ENCODE results near the gene BRAF. TPM values are rescaled to one million over a fixed set of nuclear protein-coding genes. Genes with fewer than 3 reads are reported as not detected.

The BRAF gene
- total RNA-seq, 2 experiments from 2014 or later, result 49.9 to 57.8 TPM

DNA sequence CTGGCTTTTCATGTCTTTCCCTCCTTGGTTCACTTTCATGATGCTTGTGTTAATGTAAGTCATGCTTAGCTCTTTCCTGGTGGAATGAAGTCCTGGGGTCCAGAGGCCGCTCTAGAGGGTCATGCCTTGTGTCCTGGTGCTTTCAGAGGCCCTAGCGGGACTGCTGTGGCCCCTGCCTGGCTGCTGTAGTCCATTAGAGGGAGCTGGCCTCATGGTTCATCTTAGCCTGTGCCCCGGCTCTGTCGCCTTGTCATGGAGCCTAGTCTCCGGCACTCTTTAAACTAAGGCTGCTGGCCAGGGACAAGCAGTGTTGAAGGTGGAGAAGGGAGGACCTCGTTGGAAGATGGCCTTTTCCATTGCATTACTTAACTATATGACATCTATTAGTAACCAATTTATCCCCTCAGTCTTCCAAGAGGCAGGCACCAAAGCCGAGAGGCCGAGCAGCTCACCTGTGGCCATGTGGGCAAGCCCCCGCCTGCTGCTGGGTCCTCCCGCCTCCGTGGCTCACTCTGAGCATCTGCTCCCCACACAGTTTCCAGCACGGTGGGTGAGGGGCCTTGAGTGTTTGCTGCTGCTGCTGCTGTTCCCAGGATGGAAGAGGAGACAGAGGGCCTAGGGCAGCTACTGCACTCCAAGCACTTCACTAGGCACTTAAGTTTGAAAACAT is 233.2 kb downstream of the BRAF start:
- TF ChIP-seq, protein P1, sequence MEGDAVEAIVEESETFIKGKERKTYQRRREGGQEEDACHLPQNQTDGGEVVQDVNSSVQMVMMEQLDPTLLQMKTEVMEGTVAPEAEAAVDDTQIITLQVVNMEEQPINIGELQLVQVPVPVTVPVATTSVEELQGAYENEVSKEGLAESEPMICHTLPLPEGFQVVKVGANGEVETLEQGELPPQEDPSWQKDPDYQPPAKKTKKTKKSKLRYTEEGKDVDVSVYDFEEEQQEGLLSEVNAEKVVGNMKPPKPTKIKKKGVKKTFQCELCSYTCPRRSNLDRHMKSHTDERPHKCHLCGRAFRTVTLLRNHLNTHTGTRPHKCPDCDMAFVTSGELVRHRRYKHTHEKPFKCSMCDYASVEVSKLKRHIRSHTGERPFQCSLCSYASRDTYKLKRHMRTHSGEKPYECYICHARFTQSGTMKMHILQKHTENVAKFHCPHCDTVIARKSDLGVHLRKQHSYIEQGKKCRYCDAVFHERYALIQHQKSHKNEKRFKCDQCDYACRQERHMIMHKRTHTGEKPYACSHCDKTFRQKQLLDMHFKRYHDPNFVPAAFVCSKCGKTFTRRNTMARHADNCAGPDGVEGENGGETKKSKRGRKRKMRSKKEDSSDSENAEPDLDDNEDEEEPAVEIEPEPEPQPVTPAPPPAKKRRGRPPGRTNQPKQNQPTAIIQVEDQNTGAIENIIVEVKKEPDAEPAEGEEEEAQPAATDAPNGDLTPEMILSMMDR (IDR thresholded peaks at IDR 0.05), result no peak
- ChIA-PET CTCF (no interaction called here), POLR2A (no interaction called here)
- H3K4me1 Mint-ChIP-seq (ENCODE audit: low read depth), result peaks cover 9% of the 10 kb centered on the region
- ATAC-seq (ENCODE audit: poor library complexity) (no peak), DNase-seq (no peak)
- Histone ChIP-seq H3K4me3 (ENCODE audit: low read length) (no peak overlapping the region), H3K9me3 (ENCODE audit: control insufficient read depth in 1 of 2, insufficient read depth in 1 of 2, low read length in 2 of 2) (no peaks in the 10 kb centered on the region), H3K4me1 (ENCODE audit: insufficient read depth, low read length) (peaks cover 9% of the 10 kb centered on the region), H3K27ac (ENCODE audit: low read depth in 1 of 2, low read length in 2 of 2) (no peak overlapping the region), H3K36me3 (ENCODE audit: insufficient read depth, low read length) (peaks cover 45% of the 10 kb centered on the region), H3K27me3 (ENCODE audit: control insufficient read depth in 1 of 2, insufficient read depth in 2 of 2, low read length in 2 of 2) (no peaks in the 10 kb centered on the region)
- H3K9me3 Mint-ChIP-seq, result no peaks in the 10 kb centered on the region
- H3K36me3 Mint-ChIP-seq (ENCODE audit: low read depth), result peaks cover 53% of the 10 kb centered on the region
- no peak overlapping the region for H3K27ac Mint-ChIP-seq
- no peak overlapping the region for H3K4me3 Mint-ChIP-seq
- H3K27me3 Mint-ChIP-seq, result no peaks in the 10 kb centered on the region
- intact Hi-C loops (cut with DNase I, micrococcal nuclease), result loop anchor here in 1 of 2 experiments (10.0 kb wide), 2 partner anchors 517 to 1043 kb away; partner anchors contain the start of genes KDM7A and SSBP1

DNA sequence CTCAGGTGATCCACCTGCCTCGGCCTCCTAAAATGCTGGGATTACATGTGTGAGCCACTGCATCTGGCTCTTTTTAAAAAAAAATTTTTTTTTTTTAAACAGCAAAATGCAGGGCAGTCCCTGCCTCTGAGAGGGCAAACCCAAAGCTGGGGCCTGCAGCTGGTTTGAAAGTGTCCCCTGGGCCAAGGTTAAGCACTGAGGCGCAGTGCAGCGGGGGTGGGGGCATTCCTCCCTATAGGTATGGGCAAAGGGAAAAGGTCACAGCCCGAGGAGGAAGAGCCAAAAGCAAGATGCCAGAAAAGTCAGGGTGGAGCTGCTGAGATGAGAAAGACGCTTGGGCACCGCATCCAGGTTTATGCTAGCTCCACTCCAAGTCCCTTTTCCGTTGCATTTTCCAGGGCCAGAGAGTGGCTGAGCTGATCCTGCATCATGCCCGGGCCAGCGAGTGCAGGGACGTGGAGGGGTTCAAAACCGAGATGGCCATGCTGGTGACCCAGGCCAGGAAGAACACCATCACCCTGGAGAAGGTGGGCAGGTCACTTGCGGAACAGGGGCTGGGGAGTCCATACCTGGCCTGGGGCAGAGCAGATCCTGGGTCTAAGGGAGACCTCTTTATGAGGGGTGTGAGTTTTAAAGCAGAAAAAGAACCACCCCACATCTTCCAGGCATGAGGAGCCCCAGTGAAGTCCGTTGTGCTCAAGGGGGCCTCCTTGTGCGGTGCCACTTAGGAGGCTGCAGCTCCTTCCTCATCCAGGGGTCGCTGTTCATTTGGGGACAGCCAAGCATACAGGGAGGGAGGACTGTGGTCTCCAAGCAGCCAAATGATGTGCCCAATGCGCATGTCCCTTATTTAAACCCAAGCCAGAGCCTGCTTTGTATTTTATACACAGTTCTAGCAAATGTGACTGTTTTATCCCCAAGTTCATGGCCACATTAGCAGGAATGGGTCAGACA is 235.3 kb downstream of the BRAF start:
- H3K27me3 ChIP-seq (ENCODE audit: control insufficient read depth in 1 of 2, insufficient read depth in 2 of 2, low read length in 2 of 2), result no peaks in the 10 kb centered on the region
- H3K27ac Mint-ChIP-seq, result no peak overlapping the region
- H3K27me3 Mint-ChIP-seq, result no peaks in the 10 kb centered on the region

DNA sequence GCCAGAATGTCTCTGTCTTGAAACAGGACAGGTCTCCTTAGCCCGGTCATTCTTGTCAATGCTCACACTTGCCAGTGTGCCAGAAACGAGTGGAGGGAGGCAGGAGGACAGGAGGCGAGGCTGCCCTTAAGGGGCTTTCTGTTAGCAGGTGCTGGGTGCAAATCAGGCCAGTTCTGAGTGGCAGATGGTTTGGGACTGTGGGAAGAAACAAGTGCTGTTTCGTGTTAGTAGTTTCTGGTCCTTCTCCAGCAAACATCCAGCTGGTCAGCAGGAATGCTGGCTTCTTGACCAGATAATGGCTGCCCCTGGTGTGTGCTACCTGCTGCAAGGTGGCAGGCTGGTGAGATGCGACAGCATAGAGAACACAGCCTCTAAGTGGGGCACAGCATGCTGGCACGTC is 236.4 kb downstream of the BRAF start:
- H3K27me3 Mint-ChIP-seq, result no peaks in the 10 kb centered on the region
- intact Hi-C loops (cut with DNase I, micrococcal nuclease), result no loop called here
- H3K4me1 Mint-ChIP-seq (ENCODE audit: low read depth), result no peaks in the 10 kb centered on the region
- H3K9me3 Mint-ChIP-seq, result no peaks in the 10 kb centered on the region
- CTCF ChIA-PET, result no interaction called here
- Histone ChIP-seq H3K4me3 (ENCODE audit: low read length) (no peak overlapping the region), H3K4me1 (ENCODE audit: insufficient read depth, low read length) (no peaks in the 10 kb centered on the region), H3K9me3 (ENCODE audit: control insufficient read depth in 1 of 2, insufficient read depth in 1 of 2, low read length in 2 of 2) (no peaks in the 10 kb centered on the region), H3K36me3 (ENCODE audit: insufficient read depth, low read length) (peaks cover 64% of the 10 kb centered on the region), H3K27ac (ENCODE audit: low read depth in 1 of 2, low read length in 2 of 2) (no peak overlapping the region), H3K27me3 (ENCODE audit: control insufficient read depth in 1 of 2, insufficient read depth in 2 of 2, low read length in 2 of 2) (no peaks in the 10 kb centered on the region)
- no peak for DNase-seq
- peaks cover 70% of the 10 kb centered on the region for H3K36me3 Mint-ChIP-seq (ENCODE audit: low read depth)
- TF ChIP-seq, protein P1 (IDR thresholded peaks at IDR 0.05), result no peak
- no peak overlapping the region for H3K4me3 Mint-ChIP-seq
- no peak overlapping the region for H3K27ac Mint-ChIP-seq
- POLR2A ChIA-PET, result no interaction called here
- ATAC-seq (ENCODE audit: poor library complexity), result no peak

More for the DNA sequence above, 235.3 kb downstream of the BRAF start:
- TF ChIP-seq, protein P1 (IDR thresholded peaks at IDR 0.05), result no peak
- no peaks in the 10 kb centered on the region for H3K9me3 ChIP-seq (ENCODE audit: control insufficient read depth in 1 of 2, insufficient read depth in 1 of 2, low read length in 2 of 2)
- Mint-ChIP-seq H3K36me3 (ENCODE audit: low read depth) (peaks cover 60% of the 10 kb centered on the region), H3K4me1 (ENCODE audit: low read depth) (no peaks in the 10 kb centered on the region), H3K9me3 (no peaks in the 10 kb centered on the region), H3K4me3 (no peak overlapping the region)
- H3K4me3 ChIP-seq (ENCODE audit: low read length), result no peak overlapping the region
- CTCF ChIA-PET, result no interaction called here
- intact Hi-C loops (cut with DNase I, micrococcal nuclease), result loop anchor here in 1 of 2 experiments (10.0 kb wide), 2 partner anchors 515 to 1045 kb away; partner anchors contain the start of genes KDM7A and SSBP1
- DNase-seq (no peak), ATAC-seq (ENCODE audit: poor library complexity) (no peak)
- H3K4me1 ChIP-seq (ENCODE audit: insufficient read depth, low read length), result no peaks in the 10 kb centered on the region
- peaks cover 53% of the 10 kb centered on the region for H3K36me3 ChIP-seq (ENCODE audit: insufficient read depth, low read length)
- POLR2A ChIA-PET, result no interaction called here
- no peak overlapping the region for H3K27ac ChIP-seq (ENCODE audit: low read depth in 1 of 2, low read length in 2 of 2)

All from CD4-positive, alpha-beta T cell (primary cell).